SU-DHL-6 (cell line): ENCODE results near the gene LLCFC1.

Experiments used
- H2AFZ ChIP-seq: fragments of 200-600 bp; sonication (generic); 2 replicates; pipeline ENCODE4 v1.6.1; 2014; ENCODE audit warnings: low read depth, mild to moderate bottlenecking, moderate library complexity, mixed read lengths, antibody characterized with exemption, low read length; ENCODE audit not compliant: severe bottlenecking
- H3F3A ChIP-seq: fragments of 200-600 bp; shearing (Covaris generic); 2 replicates; pipeline ENCODE4 v1.6.0; 2016; ENCODE audit warnings: antibody characterized with exemption, mild to moderate bottlenecking; ENCODE audit not compliant: insufficient read depth
- H3K27ac ChIP-seq: fragments of 200-600 bp; sonication (generic); 2 replicates; pipeline ENCODE4 v1.5.1; 2016; ENCODE audit warnings: low read depth, mild to moderate bottlenecking, low read length, moderate library complexity, mixed read lengths
- H3K27me3 ChIP-seq: fragments of 200-600 bp; sonication (generic), shearing (Covaris generic); 2 replicates; pipeline ENCODE4 v1.6.0; 2014; ENCODE audit warnings: mild to moderate bottlenecking, low read length
- H3K36me3 ChIP-seq: fragments of 200-600 bp; sonication (generic); 2 replicates; pipeline ENCODE4 v1.6.1; 2014; ENCODE audit warnings: mild to moderate bottlenecking, low read length, mixed read lengths
- H3K4me2 ChIP-seq: fragments of 300-600, 200-600 bp; shearing (Covaris generic), sonication (generic); 2 replicates; pipeline ENCODE4 v1.6.0; 2014; ENCODE audit warnings: low read length, low read depth, mild to moderate bottlenecking; ENCODE audit not compliant: poor library complexity, severe bottlenecking
- H3K4me3 ChIP-seq: fragments of 200-600 bp; sonication (generic); 2 replicates; pipeline ENCODE4 v1.5.1; 2014; ENCODE audit warnings: antibody characterized with exemption, low read length, mild to moderate bottlenecking, mixed read lengths; ENCODE audit not compliant: insufficient read depth, poor library complexity, severe bottlenecking
- H3K79me2 ChIP-seq: fragments of 200-600 bp; sonication (generic); 2 replicates; pipeline ENCODE4 v1.6.1; 2014; ENCODE audit warnings: mild to moderate bottlenecking, low read length, moderate library complexity; ENCODE audit not compliant: insufficient read depth
- H3K9ac ChIP-seq: fragments of 200-600 bp; sonication (generic); 2 replicates; pipeline ENCODE4 v1.7.0; 2014; ENCODE audit warnings: mild to moderate bottlenecking, low read length
- H3K9me2 ChIP-seq: fragments of 200-600 bp; sonication (generic); replicated peaks from 2 replicates; pipeline ENCODE4 v1.6.1; 2014; ENCODE audit warnings: low read length; ENCODE audit not compliant: insufficient read depth
- H3K9me3 ChIP-seq: fragments of 200-600 bp; sonication (generic); 2 replicates; pipeline ENCODE4 v1.6.1; 2014; ENCODE audit warnings: low read length, mixed read lengths; ENCODE audit not compliant: insufficient read depth
- H4K20me1 ChIP-seq: fragments of 200-600 bp; sonication (generic); 2 replicates; pipeline ENCODE4 v1.6.1; 2014; ENCODE audit warnings: low read depth, mild to moderate bottlenecking, antibody characterized with exemption, low read length, moderate library complexity, mixed read lengths
- CTCF ChIP-seq: fragments of 200-600 bp; sonication (generic); IDR thresholded peaks from one replicate; pipeline ENCODE4 v1.5.1; 2017; ENCODE audit warnings: antibody characterized with exemption, mild to moderate bottlenecking, low read length, moderate library complexity; ENCODE audit not compliant: insufficient read depth, poor library complexity, severe bottlenecking
- EZH2phosphoT487 ChIP-seq: fragments of 200-600 bp; sonication (generic), shearing (Covaris generic); conservative IDR thresholded peaks from 2 replicates; pipeline ENCODE4 v1.6.1; 2018; ENCODE audit warnings: mild to moderate bottlenecking, antibody characterized with exemption, low read length, moderate library complexity, mixed read lengths

LLCFC1 gene

DNA sequence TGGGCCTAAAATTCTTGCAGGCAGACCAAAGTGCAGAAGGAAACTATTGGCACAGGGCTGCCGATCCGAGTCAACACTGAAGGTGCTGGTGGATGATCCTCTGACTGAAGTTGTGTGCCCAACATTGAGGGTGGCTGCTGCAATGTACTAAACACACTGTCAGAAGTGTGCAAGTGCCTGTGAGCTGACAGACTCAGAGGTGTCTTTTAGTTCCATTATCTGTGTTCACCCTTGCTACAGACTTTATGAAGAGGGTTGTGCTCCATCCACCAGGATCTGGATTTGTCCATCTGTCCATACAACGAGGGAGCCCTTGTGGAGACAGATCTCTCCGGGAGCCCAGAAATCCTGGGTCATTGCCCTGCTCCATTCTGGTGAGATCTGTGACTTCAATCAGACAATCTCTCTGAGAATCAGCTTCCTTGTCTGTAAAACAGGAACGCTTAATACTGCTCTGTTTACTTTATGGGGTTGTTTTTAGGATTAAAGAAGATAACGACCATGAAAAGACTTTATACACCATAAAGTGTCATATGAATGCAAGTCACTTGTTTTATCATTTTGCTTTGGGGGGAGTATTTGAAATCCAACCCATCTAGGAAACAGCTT, 44.2 kb upstream of the LLCFC1 start:
- Histone ChIP-seq H2AFZ (no peak overlapping the region), H3F3A (no peaks in the 10 kb centered on the region), H3K4me2 (no peak overlapping the region), H3K9ac (no peak overlapping the region), H3K4me3 (no peak overlapping the region), H4K20me1 (no peaks in the 10 kb centered on the region), H3K27me3 (no peaks in the 10 kb centered on the region), H3K9me3 (no peaks in the 10 kb centered on the region), H3K36me3 (no peaks in the 10 kb centered on the region), H3K79me2 (no peaks in the 10 kb centered on the region), H3K9me2 (no peaks in the 10 kb centered on the region), H3K27ac (no peak overlapping the region)
- TF ChIP-seq EZH2phosphoT487 = no peak
- TF ChIP-seq CTCF = no peak

DNA sequence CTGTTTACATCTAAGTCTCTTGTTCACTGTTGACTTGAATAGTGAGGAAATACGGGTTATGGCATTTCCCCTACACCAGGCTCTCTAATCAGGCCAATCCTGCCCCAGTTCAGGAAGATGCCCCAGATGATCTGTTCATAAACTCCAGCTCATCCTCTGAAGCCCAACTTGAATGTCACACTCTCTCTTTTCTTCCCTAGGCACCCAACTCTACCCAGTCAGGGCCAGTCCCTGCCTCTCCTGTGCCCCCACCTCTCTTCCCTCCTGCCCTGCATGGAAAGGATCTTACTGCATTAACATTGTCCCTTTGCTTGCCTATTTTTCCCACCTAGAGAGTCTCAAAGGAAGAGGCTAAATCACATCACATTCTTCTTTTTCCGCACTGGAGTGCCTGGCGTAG, 43.1 kb upstream of the LLCFC1 start:
- no peak for TF ChIP-seq CTCF
- TF ChIP-seq EZH2phosphoT487 = no peak
- Histone ChIP-seq H3F3A (no peaks in the 10 kb centered on the region), H3K79me2 (no peaks in the 10 kb centered on the region), H4K20me1 (no peaks in the 10 kb centered on the region), H3K4me2 (no peak overlapping the region), H3K27ac (no peak overlapping the region), H3K9me3 (no peaks in the 10 kb centered on the region), H3K9me2 (no peaks in the 10 kb centered on the region), H3K9ac (no peak overlapping the region), H3K36me3 (no peaks in the 10 kb centered on the region), H2AFZ (no peak overlapping the region), H3K4me3 (no peak overlapping the region), H3K27me3 (no peaks in the 10 kb centered on the region)

DNA sequence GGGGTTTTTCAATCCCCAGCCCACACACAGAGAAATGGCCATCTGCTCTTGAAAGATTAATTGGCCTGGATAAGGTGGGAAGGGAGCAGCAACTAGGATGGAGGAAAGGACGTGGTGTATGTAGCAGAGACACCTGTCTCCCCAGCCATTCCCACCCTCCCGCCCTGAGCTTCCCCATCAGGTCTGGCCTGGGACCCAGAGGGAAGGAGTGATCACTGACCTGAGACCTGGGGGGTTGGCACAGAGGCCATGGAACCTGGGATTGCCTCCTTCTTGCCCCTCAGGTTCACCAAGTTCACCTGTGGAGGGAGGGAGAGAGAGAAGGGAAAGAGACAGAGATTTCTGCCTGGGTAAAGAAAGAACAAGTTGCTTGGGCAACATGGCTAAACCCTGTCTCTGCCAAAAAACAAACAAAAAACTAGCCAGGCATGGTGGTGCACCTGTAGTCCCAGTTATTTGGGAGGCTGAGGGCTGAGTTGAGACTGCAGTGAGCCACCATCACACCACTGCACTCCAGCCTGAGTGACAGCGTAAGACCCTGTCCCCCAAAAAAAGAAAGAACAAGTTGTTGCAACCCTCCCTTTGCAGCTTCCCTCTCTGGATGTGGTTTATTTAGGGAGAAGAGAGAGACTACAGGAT, 42.4 kb upstream of the LLCFC1 start:
- Histone ChIP-seq H3K9ac (no peak overlapping the region), H3F3A (no peaks in the 10 kb centered on the region), H3K27ac (no peak overlapping the region), H3K4me3 (no peak overlapping the region), H3K9me3 (no peaks in the 10 kb centered on the region), H3K9me2 (no peaks in the 10 kb centered on the region), H2AFZ (no peak overlapping the region), H4K20me1 (no peaks in the 10 kb centered on the region), H3K27me3 (no peaks in the 10 kb centered on the region), H3K4me2 (no peak overlapping the region), H3K79me2 (no peaks in the 10 kb centered on the region), H3K36me3 (no peaks in the 10 kb centered on the region)
- no peak for TF ChIP-seq EZH2phosphoT487
- no peak for TF ChIP-seq CTCF
